Naive thymus-derived CD8-positive, alpha-beta T cell (primary cell): Measurements from ENCODE around the gene PDZRN3. TPM values are rescaled to one million over a fixed set of nuclear protein-coding genes. Genes with fewer than 3 reads are reported as not detected.

Experiments used
- ATAC-seq, 2 donors: fragments of 150-1000 bp; cut with Tn5 transposase in 1 of 2; sonication (Bioruptor Pico), chemical (Tn5 transposase) in 1 of 2; 1 replicate in 1 of 2; 2 replicates in 1 of 2; pipeline ENCODE4 v1.10.0; 2021; ENCODE audit warnings: mild to moderate bottlenecking in 2 of 2, moderate library complexity in 2 of 2
- POLR2A ChIA-PET: fragments of 350-600 bp; sonication (Branson Sonifier 250); formaldehyde crosslinking; loops from one replicate; lab custom pipeline; 2021; ENCODE audit warnings: antibody characterized with exemption; lab: Charles Lee
- DNase-seq, 10 donors: peaks; one replicate each; pipeline versions ENCODE4 v3.0.0 to v3.0.0-alpha.2; 2020 to 2022
- H3K27ac Mint-ChIP-seq, 10 donors: one replicate each; pipeline ENCODE4 v1.8.0; 2020 to 2022; ENCODE audit warnings: mild to moderate bottlenecking in 10 of 10, mixed read lengths in 10 of 10, moderate library complexity in 4 of 10, inconsistent platforms in 1 of 10
- H3K27me3 Mint-ChIP-seq, 5 donors: one replicate each; pipeline ENCODE4 v1.8.0; 2021 to 2022; ENCODE audit warnings: mixed read lengths in 5 of 5
- H3K36me3 Mint-ChIP-seq, 3 donors: one replicate each; pipeline ENCODE4 v1.8.0; 2020 to 2022; ENCODE audit warnings: mixed read lengths in 3 of 3, mild to moderate bottlenecking in 2 of 3, inconsistent platforms in 1 of 3
- H3K4me1 Mint-ChIP-seq, 4 donors: one replicate each; pipeline ENCODE4 v1.8.0; 2021 to 2022; ENCODE audit warnings: mixed read lengths in 4 of 4
- H3K4me3 Mint-ChIP-seq, 10 donors: one replicate each; pipeline ENCODE4 v1.8.0; 2020 to 2022; ENCODE audit warnings: mild to moderate bottlenecking in 10 of 10, mixed read lengths in 10 of 10, moderate library complexity in 6 of 10, inconsistent platforms in 1 of 10
- H3K9me3 Mint-ChIP-seq, 9 donors: one replicate each; pipeline ENCODE4 v1.8.0; 2020 to 2022; ENCODE audit warnings: mixed read lengths in 9 of 9, mild to moderate bottlenecking in 3 of 9, inconsistent platforms in 1 of 9, moderate library complexity in 1 of 9
- polyA plus RNA-seq, 3 donors: library from polyadenylated mRNA; unstranded; fragments of 300-500 nt; fragmentation: Illumina TruSeq; gene quantifications; one replicate each; pipeline ENCODE4 v1.2.3, GENCODE V29; 2021
- total RNA-seq, 8 experiments: library from RNA in 2 of 8; stranded (reverse) in 2 of 8; gene quantifications; one replicate each; pipeline ENCODE4 v1.2.3 and lab custom pipeline; 2021 to 2026

PDZRN3 gene
- total and polyA plus RNA-seq, 5 experiments from 2014 or later: not detected

DNA sequence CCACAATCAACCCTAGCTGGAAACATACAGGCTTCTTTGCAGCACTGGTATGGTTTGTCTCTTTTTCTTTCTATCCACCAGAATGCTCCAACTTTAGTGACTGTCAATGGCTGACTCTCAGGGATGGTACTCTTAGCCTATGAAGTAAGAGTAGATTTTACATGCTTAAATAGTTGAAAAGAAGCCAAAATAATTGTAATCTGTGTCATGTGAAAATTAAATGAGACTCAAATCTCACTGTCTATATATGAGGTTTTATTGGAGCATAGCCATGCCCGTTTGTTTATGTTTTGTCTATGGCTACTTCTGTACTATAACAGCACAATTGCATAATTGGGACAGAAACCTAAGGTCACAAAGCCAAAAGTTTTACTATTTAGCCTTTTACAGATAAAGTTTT lies 29.1 kb upstream of the PDZRN3 start:
- Mint-ChIP-seq H3K27ac (no peak overlapping the region), H3K9me3 (peaks cover 0 to 14% (median 1%) of the 10 kb centered on the region in 9 donors), H3K4me3 (no peak overlapping the region), H3K4me1 (no peaks in the 10 kb centered on the region), H3K27me3 (peaks cover 0 to 9% (median 0%) of the 10 kb centered on the region in 5 donors), H3K36me3 (no peaks in the 10 kb centered on the region)
- DNase-seq (no peak), ATAC-seq (no peak)
- POLR2A ChIA-PET: no interaction called here

DNA sequence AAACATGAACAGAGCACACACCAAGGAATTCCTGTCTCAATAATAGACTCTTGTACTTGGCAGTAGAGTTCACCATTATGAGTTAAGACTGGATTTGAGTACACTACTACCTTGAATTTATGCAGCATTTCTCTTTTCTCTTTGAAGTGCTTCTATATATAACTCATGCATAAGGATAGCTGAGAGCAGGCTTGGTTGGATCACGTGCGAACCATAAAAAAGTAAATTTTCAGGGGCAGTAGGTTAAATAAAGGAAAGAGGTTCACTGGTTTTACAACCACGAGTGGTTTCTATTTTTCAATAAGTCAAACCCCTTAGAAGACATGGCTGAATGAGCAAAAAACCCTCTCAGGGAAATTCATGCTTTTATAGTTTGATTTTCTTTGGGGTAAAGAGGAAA lies 28.6 kb upstream of the PDZRN3 start:
- ATAC-seq: no peak
- H3K27me3 Mint-ChIP-seq: peaks cover 0 to 7% (median 0%) of the 10 kb centered on the region in 5 donors
- no peak overlapping the region for H3K4me3 Mint-ChIP-seq
- no peaks in the 10 kb centered on the region for H3K36me3 Mint-ChIP-seq
- peaks cover 0 to 14% (median 1%) of the 10 kb centered on the region in 9 donors for H3K9me3 Mint-ChIP-seq
- POLR2A ChIA-PET: no interaction called here
- H3K4me1 Mint-ChIP-seq: no peaks in the 10 kb centered on the region
- DNase-seq: no peak
- H3K27ac Mint-ChIP-seq: no peak overlapping the region

GRCh38 chr3:73652896-73653295 lies 28.2 kb upstream of the PDZRN3 start:
- ATAC-seq (no peak), DNase-seq (no peak)
- Mint-ChIP-seq H3K4me1 (no peaks in the 10 kb centered on the region), H3K27me3 (peaks cover 0 to 2% (median 0%) of the 10 kb centered on the region in 5 donors), H3K36me3 (no peaks in the 10 kb centered on the region), H3K9me3 (peaks cover 0 to 14% (median 1%) of the 10 kb centered on the region in 9 donors), H3K4me3 (no peak overlapping the region), H3K27ac (no peak overlapping the region)
- POLR2A ChIA-PET: no interaction called here

DNA sequence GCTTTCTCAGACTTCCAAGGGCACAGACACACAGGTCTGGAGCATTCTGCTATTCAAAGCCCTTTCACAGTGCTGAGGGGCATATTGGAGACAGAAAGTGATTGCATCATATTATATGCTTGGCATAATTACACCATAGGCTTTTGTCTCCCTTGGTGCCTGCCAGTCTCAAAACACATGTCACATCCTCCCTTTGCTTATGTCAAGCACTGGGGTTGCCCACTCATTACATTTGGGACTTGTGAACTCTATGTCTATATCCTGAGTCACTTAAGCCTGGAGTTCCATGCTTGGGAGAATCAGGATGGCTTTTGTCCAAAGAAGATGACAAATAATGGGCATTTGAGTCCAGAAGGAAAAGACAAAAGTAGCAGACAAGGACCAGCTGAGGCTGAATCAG lies 12.3 kb upstream of the PDZRN3 start:
- no peak for DNase-seq
- Mint-ChIP-seq H3K9me3 (peaks cover 0 to 3% (median 0%) of the 10 kb centered on the region in 9 donors), H3K4me1 (no peaks in the 10 kb centered on the region), H3K27me3 (no peaks in the 10 kb centered on the region), H3K4me3 (no peak overlapping the region), H3K27ac (no peak overlapping the region), H3K36me3 (no peaks in the 10 kb centered on the region)
- no peak for ATAC-seq
- POLR2A ChIA-PET: no interaction called here

GRCh38 chr3:73635254-73635653 lies 10.5 kb upstream of the PDZRN3 start:
- H3K27ac Mint-ChIP-seq: no peak overlapping the region
- POLR2A ChIA-PET: no interaction called here

DNA sequence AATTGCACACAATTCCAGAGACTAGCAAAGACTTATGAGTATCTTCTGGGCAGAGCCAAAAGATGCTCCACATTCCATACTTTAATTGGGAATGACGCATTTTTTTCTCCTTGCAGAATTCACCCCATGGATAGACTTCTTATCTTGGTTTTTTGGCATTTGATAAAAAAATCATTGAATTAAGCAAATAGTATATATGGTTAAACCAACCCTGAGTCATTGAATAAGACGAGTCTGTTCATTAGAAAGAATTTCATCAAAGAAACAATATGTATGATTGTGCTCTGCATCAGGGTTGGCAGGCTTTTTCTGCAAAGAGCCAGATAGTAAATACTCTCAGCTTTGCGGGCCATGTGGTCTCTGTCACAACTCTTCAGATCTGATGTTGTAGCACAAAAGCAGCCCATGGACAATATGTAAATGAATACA lies 9.2 kb upstream of the PDZRN3 start:
- Mint-ChIP-seq H3K4me3 (no peak overlapping the region), H3K9me3 (no peaks in the 10 kb centered on the region), H3K27ac (no peak overlapping the region), H3K4me1 (no peaks in the 10 kb centered on the region), H3K27me3 (no peaks in the 10 kb centered on the region), H3K36me3 (no peaks in the 10 kb centered on the region)
- ATAC-seq (no peak), DNase-seq (no peak)
- POLR2A ChIA-PET: no interaction called here

More at GRCh38 chr3:73635254-73635653, 10.5 kb upstream of the PDZRN3 start:
- DNase-seq (no peak), ATAC-seq (no peak)
- no peaks in the 10 kb centered on the region for H3K36me3 Mint-ChIP-seq
- H3K4me1 Mint-ChIP-seq: no peaks in the 10 kb centered on the region
- H3K27me3 Mint-ChIP-seq: no peaks in the 10 kb centered on the region
- H3K9me3 Mint-ChIP-seq: peaks cover 0 to 3% (median 0%) of the 10 kb centered on the region in 9 donors
- H3K4me3 Mint-ChIP-seq: no peak overlapping the region

- DNase-seq: no peak
- H3K27me3 Mint-ChIP-seq: no peaks in the 10 kb centered on the region
- no peak overlapping the region for H3K4me3 Mint-ChIP-seq
- no peaks in the 10 kb centered on the region for H3K4me1 Mint-ChIP-seq
- ATAC-seq: no peak
- no peak overlapping the region for H3K27ac Mint-ChIP-seq
- no peaks in the 10 kb centered on the region for H3K9me3 Mint-ChIP-seq
- H3K36me3 Mint-ChIP-seq: no peaks in the 10 kb centered on the region
- POLR2A ChIA-PET: no interaction called here
Measured at GRCh38 chr3:73633453-73633852, 8.7 kb upstream of the PDZRN3 start.

DNA sequence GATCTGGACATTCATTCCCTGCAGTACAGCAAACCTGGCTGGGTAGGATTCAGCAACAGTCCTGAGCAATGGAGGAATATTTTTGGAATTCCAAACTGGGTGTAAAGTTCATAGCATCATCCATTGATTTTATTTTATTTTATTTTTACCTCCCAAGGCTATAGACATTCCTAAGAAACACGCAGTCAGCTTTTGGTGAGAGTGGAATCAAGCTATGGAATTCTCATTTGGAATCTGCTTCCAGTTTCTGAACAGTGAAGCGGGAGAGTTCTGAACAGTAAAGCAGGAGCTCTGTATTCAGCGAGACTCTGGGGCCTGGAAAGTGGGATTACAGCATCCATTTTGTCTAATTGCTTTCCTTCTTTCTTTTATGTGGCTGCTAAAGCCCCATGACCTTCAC lies 1.4 kb upstream of the PDZRN3 start:
- H3K36me3 Mint-ChIP-seq: no peaks in the 10 kb centered on the region
- H3K27ac Mint-ChIP-seq: no peak overlapping the region
- peaks cover 0 to 1% (median 0%) of the 10 kb centered on the region in 9 donors for H3K9me3 Mint-ChIP-seq
- ATAC-seq (no peak), DNase-seq (no peak)
- no peaks in the 10 kb centered on the region for H3K4me1 Mint-ChIP-seq
- H3K4me3 Mint-ChIP-seq: no peak overlapping the region
- POLR2A ChIA-PET: no interaction called here
- peaks cover 15 to 40% (median 20%) of the 10 kb centered on the region in 5 donors for H3K27me3 Mint-ChIP-seq

- no peaks in the 10 kb centered on the region for H3K36me3 Mint-ChIP-seq
- H3K9me3 Mint-ChIP-seq: peaks cover 0 to 4% (median 0%) of the 10 kb centered on the region in 9 donors
- POLR2A ChIA-PET: no interaction called here
- DNase-seq (no peak), ATAC-seq (no peak)
- no peaks in the 10 kb centered on the region for H3K4me1 Mint-ChIP-seq
- peaks cover 15 to 40% (median 23%) of the 10 kb centered on the region in 5 donors for H3K27me3 Mint-ChIP-seq
- H3K27ac Mint-ChIP-seq: no peak overlapping the region
- H3K4me3 Mint-ChIP-seq: no peak overlapping the region
Measured at GRCh38 chr3:73624017-73624820, 522 bp downstream of the PDZRN3 start.

- no peak for DNase-seq
- H3K9me3 Mint-ChIP-seq: peaks cover 0 to 4% (median 0%) of the 10 kb centered on the region in 9 donors
- no peak for ATAC-seq
- no peaks in the 10 kb centered on the region for H3K4me1 Mint-ChIP-seq
- POLR2A ChIA-PET: no interaction called here
- no peaks in the 10 kb centered on the region for H3K36me3 Mint-ChIP-seq
- H3K27ac Mint-ChIP-seq: no peak overlapping the region
- H3K4me3 Mint-ChIP-seq: no peak overlapping the region
- peaks cover 15 to 40% (median 24%) of the 10 kb centered on the region in 5 donors for H3K27me3 Mint-ChIP-seq
Measured at GRCh38 chr3:73623346-73623745, 1.4 kb downstream of the PDZRN3 start.

DNA sequence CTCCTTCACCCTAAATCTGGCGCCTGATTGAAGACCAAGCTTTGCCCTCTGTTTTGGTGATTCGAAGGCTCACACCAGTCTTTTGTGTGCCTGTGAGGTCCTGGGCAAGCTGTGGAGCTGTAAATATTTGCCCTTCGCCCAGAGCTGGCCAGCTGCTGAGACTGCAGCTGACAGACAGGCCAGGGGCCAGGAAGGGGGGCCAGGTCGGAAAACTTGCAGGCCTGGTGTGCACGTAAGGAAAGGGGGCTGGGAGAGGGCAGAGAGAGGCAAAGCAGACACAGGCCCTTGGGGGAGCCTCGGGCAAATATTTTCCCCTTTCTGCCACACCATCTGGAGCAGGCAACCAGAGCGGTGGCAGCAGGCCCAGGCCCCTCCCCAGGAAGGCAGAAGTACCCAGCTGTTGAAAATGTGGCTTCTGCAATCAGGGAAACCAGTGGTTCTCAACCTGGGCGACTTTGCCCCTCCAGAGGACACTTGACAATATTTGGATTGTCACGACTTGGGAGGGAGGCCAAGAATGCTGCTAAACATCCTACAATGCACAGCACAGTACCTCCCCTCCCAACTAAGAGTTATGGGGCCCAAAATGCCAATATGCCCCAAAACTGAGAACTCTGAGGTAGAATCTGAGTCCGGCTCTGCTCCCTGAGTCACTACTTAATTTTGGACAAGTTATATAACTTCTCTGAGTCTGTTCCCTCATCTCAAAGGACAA lies 2.5 kb downstream of the PDZRN3 start:
- Mint-ChIP-seq H3K27ac (no peak overlapping the region), H3K4me1 (no peaks in the 10 kb centered on the region), H3K9me3 (peaks cover 0 to 4% (median 0%) of the 10 kb centered on the region in 9 donors), H3K36me3 (no peaks in the 10 kb centered on the region), H3K27me3 (peaks cover 13 to 31% (median 24%) of the 10 kb centered on the region in 5 donors), H3K4me3 (no peak overlapping the region)
- POLR2A ChIA-PET: no interaction called here
- ATAC-seq: no peak
- DNase-seq: no peak

- no peak for DNase-seq
- POLR2A ChIA-PET: no interaction called here
- H3K4me1 Mint-ChIP-seq: no peaks in the 10 kb centered on the region
- ATAC-seq: no peak
- peaks cover 13 to 23% (median 17%) of the 10 kb centered on the region in 5 donors for H3K27me3 Mint-ChIP-seq
- peaks cover 0 to 4% (median 0%) of the 10 kb centered on the region in 9 donors for H3K9me3 Mint-ChIP-seq
- no peak overlapping the region for H3K4me3 Mint-ChIP-seq
- no peak overlapping the region for H3K27ac Mint-ChIP-seq
- H3K36me3 Mint-ChIP-seq: no peaks in the 10 kb centered on the region
Measured at GRCh38 chr3:73621388-73621787, 3.4 kb downstream of the PDZRN3 start.

DNA sequence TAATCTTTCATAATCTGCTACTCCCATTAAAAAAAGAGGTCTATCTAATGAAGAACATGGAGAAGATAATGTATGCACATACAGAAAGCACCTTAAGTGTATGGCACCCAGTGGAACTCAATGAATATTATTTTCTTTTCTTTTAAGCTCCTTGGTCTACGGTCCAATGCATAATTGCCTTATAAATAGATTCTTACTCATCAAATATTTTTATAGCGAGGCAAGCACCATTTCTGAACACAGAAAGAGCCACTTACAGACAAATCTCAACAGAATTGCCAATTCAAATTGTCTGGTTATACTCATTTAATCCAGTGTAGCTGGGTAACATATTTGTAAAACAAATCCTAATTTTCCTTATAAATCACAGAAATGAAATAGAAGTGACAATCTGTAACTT lies 6.3 kb downstream of the PDZRN3 start:
- Mint-ChIP-seq H3K36me3 (no peaks in the 10 kb centered on the region), H3K4me1 (no peaks in the 10 kb centered on the region), H3K4me3 (no peak overlapping the region), H3K27me3 (peaks cover 2 to 9% (median 4%) of the 10 kb centered on the region in 5 donors), H3K9me3 (peaks cover 0 to 4% (median 0%) of the 10 kb centered on the region in 9 donors), H3K27ac (no peak overlapping the region)
- POLR2A ChIA-PET: no interaction called here
- ATAC-seq (no peak), DNase-seq (no peak)
